Astrocyte of the spinal cord (primary cell): ENCODE data around the gene C2CD4C.
"Not testable (repeated sequence)": the region's sequence is repeated elsewhere in the genome, so short reads cannot be mapped to it uniquely, and the experiment has no call there.

ENCODE experiments used
- DNase-seq: peaks from one replicate; pipeline ENCODE4 v3.0.0; 2011; ENCODE audit warnings: low read depth, low spot score
- H3K4me3 ChIP-seq: 2 replicates; pipeline ENCODE4 v1.5.1; 2011; ENCODE audit warnings: low read depth, mild to moderate bottlenecking, low read length, moderate library complexity
- CTCF ChIP-seq: IDR thresholded peaks from 2 replicates; pipeline ENCODE4 v1.5.1; 2012; ENCODE audit warnings: low read depth, mild to moderate bottlenecking, low read length, inconsistent platforms
- in situ Hi-C: cut with HindIII; loops from 2 replicates; pipeline ENCODE4 v1.10.0; 2017; ENCODE audit warnings: low sequenced_read_pairs

Gene C2CD4C

GRCh38 chr19:390386-391206, 18.4 kb downstream of the C2CD4C start:
- H3K4me3 ChIP-seq: no peak overlapping the region
- no peak for DNase-seq
- TF ChIP-seq CTCF: no peak
- in situ Hi-C loops: no loop called here

GRCh38 chr19:389935-390289, 19.0 kb downstream of the C2CD4C start:
- in situ Hi-C loops: no loop called here
- no peak overlapping the region for H3K4me3 ChIP-seq
- no peak for TF ChIP-seq CTCF
- DNase-seq: no peak

DNA sequence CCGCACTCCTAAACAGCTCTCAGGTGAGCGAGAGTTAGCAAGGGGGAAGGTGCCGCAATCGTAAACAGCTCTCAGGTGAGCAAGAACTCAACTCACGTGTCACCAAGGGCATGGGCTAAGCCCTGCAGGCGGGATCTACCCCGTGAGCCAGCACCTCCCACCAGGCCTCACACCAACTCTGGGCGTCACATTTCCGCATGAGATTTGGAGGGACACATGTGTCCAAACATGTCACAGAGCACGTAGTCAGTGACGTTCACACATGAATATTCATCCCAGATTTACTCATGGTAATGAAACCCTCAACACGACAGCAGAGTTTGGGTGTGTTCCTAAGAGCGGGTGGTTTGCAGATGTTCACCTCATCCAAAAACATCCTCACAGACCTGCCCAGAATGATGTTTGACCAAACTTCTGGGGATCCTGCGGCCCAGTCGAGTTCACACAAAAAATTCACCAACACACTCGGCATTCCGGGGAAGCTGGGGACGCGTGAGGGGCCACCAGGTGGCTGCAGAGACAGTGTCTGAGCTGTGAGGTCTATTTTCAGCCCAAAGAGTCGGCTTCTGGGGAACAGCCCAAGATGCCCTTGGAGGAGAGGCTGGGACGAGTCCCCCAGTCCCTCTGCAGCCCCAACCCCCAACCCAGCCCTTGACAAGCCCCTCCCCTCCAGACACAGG, 19.6 kb downstream of the C2CD4C start:
- no peak for DNase-seq
- TF ChIP-seq CTCF: no peak
- no peak overlapping the region for H3K4me3 ChIP-seq
- in situ Hi-C loops: no loop called here

GRCh38 chr19:388691-389090, 20.3 kb downstream of the C2CD4C start:
- no peak overlapping the region for H3K4me3 ChIP-seq
- in situ Hi-C loops: no loop called here
- no peak for TF ChIP-seq CTCF
- no peak for DNase-seq

GRCh38 chr19:387777-388176, 21.2 kb downstream of the C2CD4C start:
- no peak for TF ChIP-seq CTCF
- H3K4me3 ChIP-seq: no peak overlapping the region
- in situ Hi-C loops: no loop called here
- DNase-seq: no peak

DNA sequence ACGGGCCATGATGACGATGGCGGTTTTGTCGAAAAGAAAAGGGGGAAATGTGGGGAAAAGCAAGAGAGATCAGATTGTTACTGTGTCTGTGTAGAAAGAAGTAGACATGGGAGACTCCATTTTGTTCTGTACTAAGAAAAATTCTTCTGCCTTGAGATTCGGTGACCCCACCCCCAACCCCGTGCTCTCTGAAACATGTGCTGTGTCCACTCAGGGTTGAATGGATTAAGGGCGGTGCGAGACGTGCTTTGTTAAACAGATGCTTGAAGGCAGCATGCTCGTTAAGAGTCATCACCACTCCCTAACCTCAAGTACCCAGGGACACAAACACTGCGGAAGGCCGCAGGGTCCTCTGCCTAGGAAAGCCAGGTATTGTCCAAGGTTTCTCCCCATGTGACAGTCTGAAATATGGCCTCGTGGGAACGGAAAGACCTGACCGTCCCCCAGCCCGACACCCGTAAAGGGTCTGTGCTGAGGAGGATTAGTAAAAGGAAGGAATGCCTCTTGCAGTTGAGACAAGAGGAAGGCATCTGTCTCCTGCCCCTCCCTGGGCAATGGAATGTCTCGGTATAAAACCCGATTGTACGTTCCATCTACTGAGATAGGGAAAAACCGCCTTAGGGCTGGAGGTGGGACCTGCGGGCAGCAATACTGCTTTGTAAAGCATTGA, 22.2 kb downstream of the C2CD4C start:
- in situ Hi-C loops, H3K4me3 ChIP-seq, DNase-seq: not testable (repeated sequence)

DNA sequence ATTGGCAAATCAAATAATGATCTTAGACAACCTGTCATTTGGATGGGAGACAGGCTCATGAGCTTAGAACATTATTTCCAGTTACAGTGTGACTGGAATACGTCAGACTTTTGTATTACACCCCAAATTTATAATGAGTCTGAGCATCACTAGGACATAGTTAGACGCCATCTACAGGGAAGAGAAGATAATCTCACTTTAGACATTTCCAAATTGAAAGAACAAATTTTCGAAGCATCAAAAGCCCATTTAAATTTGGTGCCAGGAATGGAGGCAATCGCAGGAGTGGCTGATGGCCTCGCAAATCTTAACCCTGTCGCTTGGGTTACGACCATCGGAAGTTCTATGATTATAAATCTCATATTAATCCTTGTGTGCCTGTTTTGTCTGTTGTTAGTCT, 22.8 kb downstream of the C2CD4C start:
- in situ Hi-C loops, DNase-seq, H3K4me3 ChIP-seq: not testable (repeated sequence)
